Pancreas (tissue), 10 donors: ENCODE measurements around the gene MRPL33. TPM values are rescaled to one million over a fixed set of nuclear protein-coding genes. Genes with fewer than 3 reads are reported as not detected.

Experiments
- ATAC-seq, 4 donors: fragments of 200-7000 bp; cut with Tn5 transposase; one replicate each; pipeline versions ENCODE4 v1.8.0 to v1.9.1; 2020; ENCODE audit warnings: mild to moderate bottlenecking in 4 of 4, moderate library complexity in 4 of 4
- DNase-seq, 6 donors: peaks; one replicate each; pipeline ENCODE4 v3.0.0-alpha.2; 2020
- FAIRE-seq: peaks from 2 replicates; lab custom pipeline; 2012; peaks lifted over from hg19 to GRCh38; lab: Jason Lieb, UNC
- H3K27ac ChIP-seq, 4 donors: fragments of 200-600 bp; sonication (generic); 1 replicate in 3 of 4; 2 replicates in 1 of 4; pipeline versions ENCODE4 v1.5.0 to v1.8.0; 2020
- H3K27me3 ChIP-seq, 4 donors: fragments of 200-600 bp; one replicate each; pipeline ENCODE4 v1.8.0; 2021
- H3K36me3 ChIP-seq, 3 donors: fragments of 200-600 bp; sonication (generic) in 1 of 3; one replicate each; pipeline versions ENCODE4 v1.5.0 to v1.8.0; 2020 to 2021
- H3K4me1 ChIP-seq, 3 donors: fragments of 200-600 bp; one replicate each; pipeline ENCODE4 v1.8.0; 2021
- H3K4me3 ChIP-seq, 4 donors: fragments of 200-600 bp; sonication (generic) in 2 of 4; one replicate each; pipeline versions ENCODE4 v1.5.0 to v1.8.0; 2020 to 2021
- H3K9me3 ChIP-seq, 4 donors: fragments of 200-600 bp; one replicate each; pipeline ENCODE4 v1.8.0; 2021
- WGBS, 2 donors: extraction: QIAGEN DNeasy Blood & Tissue Kit; methylation state at CpG; one replicate each; pipeline ENCODE4 v1.1.7; 2013; 5-methylcytosine and 5-hydroxymethylcytosine counted together
- intact Hi-C, 3 donors: fragments of 100-400 bp; cut with DNase I; formaldehyde crosslinking; loops; one replicate each; pipeline versions ENCODE4 v1.11.1 to v1.14.2; 2022
- polyA plus RNA-seq, 2 donors: library from polyadenylated mRNA; stranded (reverse); fragments of 200-250 nt; gene quantifications; one replicate each; pipeline ENCODE4 v1.2.3, GENCODE V29; 2013
- total RNA-seq, 6 donors: library from RNA; stranded (reverse); fragmentation: NEBNext Ultra II Directional in 4 of 6; extraction: Animal tissue kit (Norgen Biotek cat#: 25700) in 4 of 6; gene quantifications; one replicate each; pipeline versions ENCODE4 v1.2.1 to v1.2.4, GENCODE V29; 2021 to 2023
- TF ChIP-seq, protein P1 (sequence below), 4 donors: fragments of 200-600 bp; sonication (generic) in 3 of 4; IDR thresholded peaks; one replicate each; pipeline versions ENCODE4 v1.5.0 to v1.8.0; 2021; ENCODE audit warnings: antibody characterized with exemption in 4 of 4
- donor health status: healthy with polysubstance abuse.
- donor health status: DM: no; HTN: no; CAD: no; lungs with moderate emphysema.
- donor health status: DM: no; HTN: no; CAD: no.
- donor health status: control.
- donor health status: control.
- donor health status: Bipolar disorder and iron deficiency.
- donor health status: DM: yes; HTN: yes; CAD: no.
- donor health status: DM: no; HTN: no; CAD: no.
- donor health status: DM: no; HTN: no; CAD: no.
- donor health status: DM: yes; HTN: yes; CAD: no.

Gene MRPL33
- total and polyA plus RNA-seq, 8 donors, result 17.8 to 120 (median 27.7) TPM

DNA sequence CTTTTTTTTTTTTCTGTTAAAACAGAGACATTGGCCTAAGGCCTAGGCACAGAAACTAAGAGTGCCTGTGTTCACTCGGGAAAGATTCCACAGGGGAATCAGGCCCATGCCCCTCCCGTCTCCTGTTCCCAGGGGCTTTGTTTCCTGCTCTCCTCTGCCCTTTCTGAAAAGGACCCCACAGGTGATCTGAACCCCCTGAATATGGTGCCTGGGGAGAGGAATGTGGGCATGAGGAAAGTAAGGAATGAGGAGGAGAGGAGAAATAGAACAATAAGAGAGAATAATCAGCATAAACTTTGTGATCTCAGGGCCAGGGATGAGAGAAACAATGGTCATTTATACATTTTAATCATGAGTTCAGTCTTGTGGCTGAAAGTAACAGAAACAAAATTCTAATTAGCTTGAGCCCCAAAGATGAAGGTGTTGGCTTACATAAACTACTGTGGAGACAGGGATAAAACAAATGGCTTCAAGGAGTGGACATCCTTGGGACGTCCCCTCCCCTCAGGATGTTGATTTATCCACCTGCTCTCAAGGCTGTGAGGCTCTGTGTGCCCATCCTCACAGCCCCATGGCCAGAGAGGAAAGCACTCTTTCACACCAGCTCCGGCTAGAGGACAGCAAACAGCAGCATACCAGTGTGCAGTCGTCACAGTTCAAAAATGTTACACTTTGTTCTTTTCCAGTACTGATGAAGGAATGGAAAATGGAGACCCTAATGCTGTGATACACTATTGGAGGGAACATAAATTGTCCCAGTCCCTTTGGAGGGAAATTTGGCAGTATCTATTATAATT lies 46.4 kb upstream of the MRPL33 start:
- Histone ChIP-seq H3K4me1 (peaks cover 0 to 2% (median 0%) of the 10 kb centered on the region in 3 donors), H3K27me3 (no peaks in the 10 kb centered on the region), H3K27ac (no peak overlapping the region), H3K36me3 (no peaks in the 10 kb centered on the region), H3K4me3 (no peak overlapping the region), H3K9me3 (no peaks in the 10 kb centered on the region)
- DNase-seq, result no peak
- ATAC-seq, result no peak
- TF ChIP-seq, protein P1, sequence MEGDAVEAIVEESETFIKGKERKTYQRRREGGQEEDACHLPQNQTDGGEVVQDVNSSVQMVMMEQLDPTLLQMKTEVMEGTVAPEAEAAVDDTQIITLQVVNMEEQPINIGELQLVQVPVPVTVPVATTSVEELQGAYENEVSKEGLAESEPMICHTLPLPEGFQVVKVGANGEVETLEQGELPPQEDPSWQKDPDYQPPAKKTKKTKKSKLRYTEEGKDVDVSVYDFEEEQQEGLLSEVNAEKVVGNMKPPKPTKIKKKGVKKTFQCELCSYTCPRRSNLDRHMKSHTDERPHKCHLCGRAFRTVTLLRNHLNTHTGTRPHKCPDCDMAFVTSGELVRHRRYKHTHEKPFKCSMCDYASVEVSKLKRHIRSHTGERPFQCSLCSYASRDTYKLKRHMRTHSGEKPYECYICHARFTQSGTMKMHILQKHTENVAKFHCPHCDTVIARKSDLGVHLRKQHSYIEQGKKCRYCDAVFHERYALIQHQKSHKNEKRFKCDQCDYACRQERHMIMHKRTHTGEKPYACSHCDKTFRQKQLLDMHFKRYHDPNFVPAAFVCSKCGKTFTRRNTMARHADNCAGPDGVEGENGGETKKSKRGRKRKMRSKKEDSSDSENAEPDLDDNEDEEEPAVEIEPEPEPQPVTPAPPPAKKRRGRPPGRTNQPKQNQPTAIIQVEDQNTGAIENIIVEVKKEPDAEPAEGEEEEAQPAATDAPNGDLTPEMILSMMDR (IDR thresholded peaks at IDR 0.05), result no peak
- no peak for FAIRE-seq
- intact Hi-C loops, result no loop called here
- WGBS, 2 donors, result 70 to 71% methylated on average over 5 of the region's 5 CpGs

GRCh38 chr2:27727257-27727656 lies 44.3 kb upstream of the MRPL33 start:
- peaks cover 0 to 14% (median 4%) of the 10 kb centered on the region in 3 donors for H3K4me1 ChIP-seq
- ATAC-seq (peak in 2 of 4 donors; percentile 10 to 31), DNase-seq (no peak), FAIRE-seq (no peak)
- no peaks in the 10 kb centered on the region for H3K27me3 ChIP-seq
- 85 to 89% methylated on average over 8 to 9 of the region's 9 CpGs for WGBS, 2 donors
- no peak overlapping the region for H3K4me3 ChIP-seq
- intact Hi-C loops, result no loop called here
- TF ChIP-seq, protein P1 (IDR thresholded peaks at IDR 0.05), result no peak
- H3K9me3 ChIP-seq, result no peaks in the 10 kb centered on the region
- no peak overlapping the region for H3K27ac ChIP-seq
- H3K36me3 ChIP-seq, result no peaks in the 10 kb centered on the region

- intact Hi-C loops, result no loop called here
- DNase-seq (no peak), FAIRE-seq (no peak), ATAC-seq (no peak)
- H3K9me3 ChIP-seq, result no peaks in the 10 kb centered on the region
- H3K4me1 ChIP-seq, result peaks cover 0 to 14% (median 4%) of the 10 kb centered on the region in 3 donors
- H3K4me3 ChIP-seq, result no peak overlapping the region
- TF ChIP-seq, protein P1 (IDR thresholded peaks at IDR 0.05), result no peak
- no peaks in the 10 kb centered on the region for H3K36me3 ChIP-seq
- WGBS, 2 donors, result 76 to 81% methylated on average over 5 of the region's 5 CpGs
- no peak overlapping the region for H3K27ac ChIP-seq
- no peaks in the 10 kb centered on the region for H3K27me3 ChIP-seq
Observed at GRCh38 chr2:27728081-27728858, 43.2 kb upstream of the MRPL33 start.

DNA sequence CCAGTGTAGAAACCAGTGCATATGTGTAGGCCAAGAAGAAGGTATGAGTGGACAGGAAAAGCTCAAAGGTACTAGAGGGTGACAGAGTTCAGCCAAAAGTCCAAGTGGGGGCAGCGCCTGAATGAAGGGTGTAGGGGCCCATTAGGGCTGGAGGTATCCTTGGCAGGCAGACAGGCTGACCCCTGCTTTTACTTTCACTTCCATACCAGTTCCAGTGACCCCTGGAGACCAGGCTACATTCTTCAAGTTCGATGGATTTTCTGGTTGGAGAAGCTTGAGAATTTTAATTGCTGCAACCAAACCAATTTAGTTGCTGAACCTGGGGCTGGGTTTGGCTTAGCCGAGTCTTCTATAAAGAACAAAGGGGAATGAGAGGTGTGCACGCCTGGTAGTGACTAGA lies 42.3 kb upstream of the MRPL33 start:
- DNase-seq (no peak), ATAC-seq (no peak), FAIRE-seq (no peak)
- intact Hi-C loops, result no loop called here
- no peaks in the 10 kb centered on the region for H3K27me3 ChIP-seq
- TF ChIP-seq, protein P1 (IDR thresholded peaks at IDR 0.05), result no peak
- H3K27ac ChIP-seq, result no peak overlapping the region
- H3K4me3 ChIP-seq, result no peak overlapping the region
- H3K4me1 ChIP-seq, result peaks cover 0 to 14% (median 4%) of the 10 kb centered on the region in 3 donors
- no peaks in the 10 kb centered on the region for H3K36me3 ChIP-seq
- 50 to 57% methylated on average over 4 of the region's 4 CpGs for WGBS, 2 donors
- no peaks in the 10 kb centered on the region for H3K9me3 ChIP-seq
